ENCODE data around the gene L3MBTL4.
"Not testable (repeated sequence)": the region's sequence is repeated elsewhere in the genome, so short reads cannot be mapped to it uniquely, and the experiment has no call there.

Gene L3MBTL4

GRCh38 chr18:6266212-6266611, 148.5 kb downstream of the L3MBTL4 start:
- no peaks in the 10 kb centered on the region for H3K9me3 ChIP-seq (ENCODE audit: control insufficient read depth in 5 of 5, low read length in 5 of 5)
- H3K27ac ChIP-seq (ENCODE audit: low read depth, low read length) = no peak overlapping the region
- H3K9ac ChIP-seq (ENCODE audit: low read length in 5 of 5) = no peak overlapping the region
- H3K27me3 ChIP-seq (ENCODE audit: control insufficient read depth in 5 of 5, insufficient read depth in 4 of 5, low read length in 5 of 5) = no peaks in the 10 kb centered on the region
- H3K4me3 ChIP-seq (ENCODE audit: low read depth in 1 of 5, low read length in 5 of 5) = no peak overlapping the region
- no peaks in the 10 kb centered on the region for H3K4me1 ChIP-seq (ENCODE audit: control insufficient read depth in 5 of 5, insufficient read depth in 5 of 5, low read length in 5 of 5)
- H3K36me3 ChIP-seq (ENCODE audit: control insufficient read depth in 5 of 5, insufficient read depth in 5 of 5, low read length in 5 of 5) = peaks cover 0 to 7% (median 4%) of the 10 kb centered on the region in 5 donors

- H3K36me3 ChIP-seq (ENCODE audit: control insufficient read depth in 5 of 5, insufficient read depth in 5 of 5, low read length in 5 of 5) = peaks cover 0 to 7% (median 4%) of the 10 kb centered on the region in 5 donors
- no peak overlapping the region for H3K4me3 ChIP-seq (ENCODE audit: low read depth in 1 of 5, low read length in 5 of 5)
- peaks cover 0 to 14% (median 6%) of the 10 kb centered on the region in 5 donors for H3K9me3 ChIP-seq (ENCODE audit: control insufficient read depth in 5 of 5, low read length in 5 of 5)
- peaks cover 0 to 6% (median 0%) of the 10 kb centered on the region in 5 donors for H3K4me1 ChIP-seq (ENCODE audit: control insufficient read depth in 5 of 5, insufficient read depth in 5 of 5, low read length in 5 of 5)
- no peak overlapping the region for H3K27ac ChIP-seq (ENCODE audit: low read depth, low read length)
- no peak overlapping the region for H3K9ac ChIP-seq (ENCODE audit: low read length in 5 of 5)
- H3K27me3 ChIP-seq (ENCODE audit: control insufficient read depth in 5 of 5, insufficient read depth in 4 of 5, low read length in 5 of 5) = no peaks in the 10 kb centered on the region
Measured at GRCh38 chr18:6261938-6262337, 152.8 kb downstream of the L3MBTL4 start.

GRCh38 chr18:6259324-6259723, 155.4 kb downstream of the L3MBTL4 start:
- not testable (repeated sequence) for H3K27ac ChIP-seq (ENCODE audit: low read depth, low read length); H3K36me3 ChIP-seq (ENCODE audit: control insufficient read depth in 5 of 5, insufficient read depth in 5 of 5, low read length in 5 of 5); H3K4me3 ChIP-seq (ENCODE audit: low read depth in 1 of 5, low read length in 5 of 5); H3K27me3 ChIP-seq (ENCODE audit: control insufficient read depth in 5 of 5, insufficient read depth in 4 of 5, low read length in 5 of 5); H3K9ac ChIP-seq (ENCODE audit: low read length in 5 of 5)
- Histone ChIP-seq H3K9me3 (ENCODE audit: control insufficient read depth in 5 of 5, low read length in 5 of 5) (peaks cover 0 to 14% (median 6%) of the 10 kb centered on the region in 5 donors), H3K4me1 (ENCODE audit: control insufficient read depth in 5 of 5, insufficient read depth in 5 of 5, low read length in 5 of 5) (peaks cover 0 to 20% (median 10%) of the 10 kb centered on the region in 5 donors)

GRCh38 chr18:6257950-6258349, 156.8 kb downstream of the L3MBTL4 start:
- H3K27ac ChIP-seq (ENCODE audit: low read depth, low read length) = no peak overlapping the region
- H3K27me3 ChIP-seq (ENCODE audit: control insufficient read depth in 5 of 5, insufficient read depth in 4 of 5, low read length in 5 of 5) = no peaks in the 10 kb centered on the region
- no peak overlapping the region for H3K9ac ChIP-seq (ENCODE audit: low read length in 5 of 5)
- peaks cover 0 to 14% (median 6%) of the 10 kb centered on the region in 5 donors for H3K9me3 ChIP-seq (ENCODE audit: control insufficient read depth in 5 of 5, low read length in 5 of 5)
- H3K4me1 ChIP-seq (ENCODE audit: control insufficient read depth in 5 of 5, insufficient read depth in 5 of 5, low read length in 5 of 5) = peaks cover 0 to 20% (median 14%) of the 10 kb centered on the region in 5 donors
- H3K4me3 ChIP-seq (ENCODE audit: low read depth in 1 of 5, low read length in 5 of 5) = no peak overlapping the region
- H3K36me3 ChIP-seq (ENCODE audit: control insufficient read depth in 5 of 5, insufficient read depth in 5 of 5, low read length in 5 of 5) = peaks cover 0 to 7% (median 4%) of the 10 kb centered on the region in 5 donors

GRCh38 chr18:6256521-6256920, 158.2 kb downstream of the L3MBTL4 start:
- no peaks in the 10 kb centered on the region for H3K36me3 ChIP-seq (ENCODE audit: control insufficient read depth in 5 of 5, insufficient read depth in 5 of 5, low read length in 5 of 5)
- peaks cover 0 to 20% (median 14%) of the 10 kb centered on the region in 5 donors for H3K4me1 ChIP-seq (ENCODE audit: control insufficient read depth in 5 of 5, insufficient read depth in 5 of 5, low read length in 5 of 5)
- no peak overlapping the region for H3K27ac ChIP-seq (ENCODE audit: low read depth, low read length)

GRCh38 chr18:6255886-6256285, 158.8 kb downstream of the L3MBTL4 start:
- peaks cover 0 to 14% (median 6%) of the 10 kb centered on the region in 5 donors for H3K9me3 ChIP-seq (ENCODE audit: control insufficient read depth in 5 of 5, low read length in 5 of 5)
- H3K36me3 ChIP-seq (ENCODE audit: control insufficient read depth in 5 of 5, insufficient read depth in 5 of 5, low read length in 5 of 5) = no peaks in the 10 kb centered on the region
- no peak overlapping the region for H3K27ac ChIP-seq (ENCODE audit: low read depth, low read length)
- no peaks in the 10 kb centered on the region for H3K27me3 ChIP-seq (ENCODE audit: control insufficient read depth in 5 of 5, insufficient read depth in 4 of 5, low read length in 5 of 5)
- no peak overlapping the region for H3K9ac ChIP-seq (ENCODE audit: low read length in 5 of 5)
- H3K4me3 ChIP-seq (ENCODE audit: low read depth in 1 of 5, low read length in 5 of 5) = no peak overlapping the region
- peaks cover 0 to 20% (median 14%) of the 10 kb centered on the region in 5 donors for H3K4me1 ChIP-seq (ENCODE audit: control insufficient read depth in 5 of 5, insufficient read depth in 5 of 5, low read length in 5 of 5)

More at GRCh38 chr18:6256521-6256920, 158.2 kb downstream of the L3MBTL4 start:
- H3K9ac ChIP-seq (ENCODE audit: low read length in 5 of 5) = no peak overlapping the region
- H3K4me3 ChIP-seq (ENCODE audit: low read depth in 1 of 5, low read length in 5 of 5) = peak overlapping the region in 4 of 5 donors; percentile 4 to 54 (median 16)
- H3K9me3 ChIP-seq (ENCODE audit: control insufficient read depth in 5 of 5, low read length in 5 of 5) = peaks cover 0 to 14% (median 6%) of the 10 kb centered on the region in 5 donors
- no peaks in the 10 kb centered on the region for H3K27me3 ChIP-seq (ENCODE audit: control insufficient read depth in 5 of 5, insufficient read depth in 4 of 5, low read length in 5 of 5)

GRCh38 chr18:6255116-6255705, 159.5 kb downstream of the L3MBTL4 start:
- Histone ChIP-seq H3K9me3 (ENCODE audit: control insufficient read depth in 5 of 5, low read length in 5 of 5) (peaks cover 0 to 14% (median 6%) of the 10 kb centered on the region in 5 donors), H3K27me3 (ENCODE audit: control insufficient read depth in 5 of 5, insufficient read depth in 4 of 5, low read length in 5 of 5) (no peaks in the 10 kb centered on the region), H3K4me3 (ENCODE audit: low read depth in 1 of 5, low read length in 5 of 5) (no peak overlapping the region), H3K27ac (ENCODE audit: low read depth, low read length) (peak overlapping the region; percentile 43), H3K4me1 (ENCODE audit: control insufficient read depth in 5 of 5, insufficient read depth in 5 of 5, low read length in 5 of 5) (peaks cover 0 to 24% (median 18%) of the 10 kb centered on the region in 5 donors), H3K36me3 (ENCODE audit: control insufficient read depth in 5 of 5, insufficient read depth in 5 of 5, low read length in 5 of 5) (no peaks in the 10 kb centered on the region), H3K9ac (ENCODE audit: low read length in 5 of 5) (no peak overlapping the region)

- no peaks in the 10 kb centered on the region for H3K36me3 ChIP-seq (ENCODE audit: control insufficient read depth in 5 of 5, insufficient read depth in 5 of 5, low read length in 5 of 5)
- H3K27me3 ChIP-seq (ENCODE audit: control insufficient read depth in 5 of 5, insufficient read depth in 4 of 5, low read length in 5 of 5) = no peaks in the 10 kb centered on the region
- peaks cover 0 to 31% (median 25%) of the 10 kb centered on the region in 5 donors for H3K4me1 ChIP-seq (ENCODE audit: control insufficient read depth in 5 of 5, insufficient read depth in 5 of 5, low read length in 5 of 5)
- H3K27ac ChIP-seq (ENCODE audit: low read depth, low read length) = peak overlapping the region; percentile 43
- peaks cover 0 to 8% (median 6%) of the 10 kb centered on the region in 5 donors for H3K9me3 ChIP-seq (ENCODE audit: control insufficient read depth in 5 of 5, low read length in 5 of 5)
- no peak overlapping the region for H3K4me3 ChIP-seq (ENCODE audit: low read depth in 1 of 5, low read length in 5 of 5)
- peak overlapping the region in 1 of 5 donors; percentile 19 for H3K9ac ChIP-seq (ENCODE audit: low read length in 5 of 5)
Measured at GRCh38 chr18:6254456-6254855, 160.3 kb downstream of the L3MBTL4 start.

- Histone ChIP-seq H3K27me3 (ENCODE audit: control insufficient read depth in 5 of 5, insufficient read depth in 4 of 5, low read length in 5 of 5) (no peaks in the 10 kb centered on the region), H3K4me3 (ENCODE audit: low read depth in 1 of 5, low read length in 5 of 5) (no peak overlapping the region), H3K27ac (ENCODE audit: low read depth, low read length) (no peak overlapping the region), H3K9me3 (ENCODE audit: control insufficient read depth in 5 of 5, low read length in 5 of 5) (no peaks in the 10 kb centered on the region), H3K4me1 (ENCODE audit: control insufficient read depth in 5 of 5, insufficient read depth in 5 of 5, low read length in 5 of 5) (peaks cover 0 to 39% (median 26%) of the 10 kb centered on the region in 5 donors), H3K36me3 (ENCODE audit: control insufficient read depth in 5 of 5, insufficient read depth in 5 of 5, low read length in 5 of 5) (no peaks in the 10 kb centered on the region), H3K9ac (ENCODE audit: low read length in 5 of 5) (no peak overlapping the region)
Measured at GRCh38 chr18:6251084-6251483, 163.6 kb downstream of the L3MBTL4 start.

GRCh38 chr18:6249788-6250187, 164.9 kb downstream of the L3MBTL4 start:
- H3K36me3 ChIP-seq (ENCODE audit: control insufficient read depth in 5 of 5, insufficient read depth in 5 of 5, low read length in 5 of 5) = no peaks in the 10 kb centered on the region
- H3K4me1 ChIP-seq (ENCODE audit: control insufficient read depth in 5 of 5, insufficient read depth in 5 of 5, low read length in 5 of 5) = peaks cover 0 to 32% (median 19%) of the 10 kb centered on the region in 5 donors
- H3K9ac ChIP-seq (ENCODE audit: low read length in 5 of 5) = peak overlapping the region in 1 of 5 donors; percentile 26
- H3K27me3 ChIP-seq (ENCODE audit: control insufficient read depth in 5 of 5, insufficient read depth in 4 of 5, low read length in 5 of 5) = no peaks in the 10 kb centered on the region
- H3K9me3 ChIP-seq (ENCODE audit: control insufficient read depth in 5 of 5, low read length in 5 of 5) = no peaks in the 10 kb centered on the region
- no peak overlapping the region for H3K4me3 ChIP-seq (ENCODE audit: low read depth in 1 of 5, low read length in 5 of 5)
- H3K27ac ChIP-seq (ENCODE audit: low read depth, low read length) = peak overlapping the region; percentile 53
